ENCODE results near the gene RGS10. TPM values are rescaled to one million over a fixed set of nuclear protein-coding genes. Genes with fewer than 3 reads are reported as not detected.

Gene RGS10
- total and polyA plus RNA-seq, 10 of the 15 experiments (the other 5 are each of a cell fraction or from before 2014, with no cell fraction given), result 72.8 to 193 (median 127) TPM

GRCh38 chr10:119461380-119461779 lies 81.1 kb downstream of the RGS10 start (continued):
- TF ChIP-seq MYC (IDR thresholded peaks at IDR 0.05; ENCODE audit: insufficient read depth, insufficient read length, insufficient replicate concordance, low read length, severe bottlenecking) (no peak), IRF4 (IDR thresholded peaks at IDR 0.05; ENCODE audit: low read depth, low read length) (no peak), HCFC1 (IDR thresholded peaks at IDR 0.05; ENCODE audit: low read length) (no peak), KAT2A (conservative IDR thresholded peaks at IDR 0.05; ENCODE audit: control insufficient read depth, low read depth, low read length) (no peak), RB1 (IDR thresholded peaks at IDR 0.05; ENCODE audit: borderline replicate concordance) (no peak), EP300 (IDR thresholded peaks at IDR 0.05; ENCODE audit: borderline replicate concordance in 1 of 2, control insufficient read depth in 1 of 2, low read depth in 2 of 2, low read length in 2 of 2) (no peak), EZH2 (IDR thresholded peaks at IDR 0.05; ENCODE audit: borderline replicate concordance, control insufficient read depth, low read depth, low read length) (no peak), CBFB (IDR thresholded peaks at IDR 0.05; ENCODE audit: low read depth) (peak; percentile 54; the same call in 1 of the 2 replicates), ZZZ3 (IDR thresholded peaks at IDR 0.05; ENCODE audit: control insufficient read depth, insufficient read length, low read depth) (no peak), NFYB (IDR thresholded peaks at IDR 0.05; ENCODE audit: insufficient read depth, low read depth, low read length) (no peak), JUND (IDR thresholded peaks at IDR 0.05; ENCODE audit: low read depth, low read length) (no peak), GATAD2B (conservative IDR thresholded peaks at IDR 0.05; ENCODE audit: low read depth) (no peak), STAT3 (IDR thresholded peaks at IDR 0.05; ENCODE audit: low read depth, low read length) (no peak), JUNB (IDR thresholded peaks at IDR 0.05) (peak; percentile 36; the same call in 1 of the 2 replicates), RUNX3 (IDR thresholded peaks at IDR 0.05; ENCODE audit: low read length) (peak; percentile 77), ZNF217 (IDR thresholded peaks at IDR 0.05) (0 out of 2 replicates have a peak, but pooled peaks have one; percentile 32), BCLAF1 (IDR thresholded peaks at IDR 0.05) (no peak), ZBTB40 (IDR thresholded peaks at IDR 0.05; ENCODE audit: borderline replicate concordance) (no peak), SIN3A (IDR thresholded peaks at IDR 0.05; ENCODE audit: low read depth, low read length) (no peak)
- TF ChIP-seq, protein P1, sequence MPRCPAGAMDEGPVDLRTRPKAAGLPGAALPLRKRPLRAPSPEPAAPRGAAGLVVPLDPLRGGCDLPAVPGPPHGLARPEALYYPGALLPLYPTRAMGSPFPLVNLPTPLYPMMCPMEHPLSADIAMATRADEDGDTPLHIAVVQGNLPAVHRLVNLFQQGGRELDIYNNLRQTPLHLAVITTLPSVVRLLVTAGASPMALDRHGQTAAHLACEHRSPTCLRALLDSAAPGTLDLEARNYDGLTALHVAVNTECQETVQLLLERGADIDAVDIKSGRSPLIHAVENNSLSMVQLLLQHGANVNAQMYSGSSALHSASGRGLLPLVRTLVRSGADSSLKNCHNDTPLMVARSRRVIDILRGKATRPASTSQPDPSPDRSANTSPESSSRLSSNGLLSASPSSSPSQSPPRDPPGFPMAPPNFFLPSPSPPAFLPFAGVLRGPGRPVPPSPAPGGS (IDR thresholded peaks at IDR 0.05; ENCODE audit: borderline replicate concordance, insufficient read depth, low read depth, low read length, poor library complexity, severe bottlenecking), result no peak
